HG02763 (cell line): ENCODE measurements around the gene TRPT1.
A peak's percentile ranks its signal among the peaks of the same experiment; 100 is the strongest.
"Not testable (repeated sequence)": the region's sequence is repeated elsewhere in the genome, so short reads cannot be mapped to it uniquely, and the experiment has no call there.

ENCODE experiments used
- ATAC-seq: cut with Tn5 transposase; IDR thresholded peaks from one replicate; pipeline ENCODE4 v1.9.1; 2021; ENCODE audit warnings: mild to moderate bottlenecking, moderate library complexity; ENCODE audit not compliant: unreplicated experiment

TRPT1 gene

GRCh38 chr11:64258946-64259532 is 33.1 kb upstream of the TRPT1 start:
- no peak for ATAC-seq

- ATAC-seq = no peak
Measured at GRCh38 chr11:64258356-64258755, 32.4 kb upstream of the TRPT1 start.

GRCh38 chr11:64256300-64256699 is 30.3 kb upstream of the TRPT1 start:
- no peak for ATAC-seq

GRCh38 chr11:64255135-64256128 is 29.4 kb upstream of the TRPT1 start:
- ATAC-seq = no peak

- ATAC-seq = no peak
Measured at GRCh38 chr11:64254326-64254725, 28.3 kb upstream of the TRPT1 start.

GRCh38 chr11:64253481-64253880 is 27.5 kb upstream of the TRPT1 start:
- no peak for ATAC-seq

- no peak for ATAC-seq
Measured at GRCh38 chr11:64253043-64253442, 27.1 kb upstream of the TRPT1 start.

GRCh38 chr11:64252003-64252872 is 26.3 kb upstream of the TRPT1 start:
- ATAC-seq = no peak

- ATAC-seq = no peak
Measured at GRCh38 chr11:64251753-64252002, 25.7 kb upstream of the TRPT1 start.

- no peak for ATAC-seq
Measured at GRCh38 chr11:64251016-64251752, 25.2 kb upstream of the TRPT1 start, which contains the start of gene PLCB3. PLCB3 (plus strand) TSS chr11:64251530; CDS start chr11:64251650, 120 bp downstream.

- no peak for ATAC-seq
Measured at GRCh38 chr11:64250415-64251015, 24.5 kb upstream of the TRPT1 start.

- no peak for ATAC-seq
Measured at GRCh38 chr11:64249563-64250414, 23.8 kb upstream of the TRPT1 start.

GRCh38 chr11:64249038-64249437 is 23.1 kb upstream of the TRPT1 start:
- no peak for ATAC-seq

- ATAC-seq = no peak
Measured at GRCh38 chr11:64248578-64248977, 22.6 kb upstream of the TRPT1 start.

GRCh38 chr11:64247729-64248531 is 21.9 kb upstream of the TRPT1 start:
- ATAC-seq = no peak

- ATAC-seq = peak; percentile 33
Measured at GRCh38 chr11:64246871-64247728, 21.1 kb upstream of the TRPT1 start, which contains the start of gene PPP1R14B. PPP1R14B (minus strand) TSS chr11:64246943; CDS start chr11:64246673, 270 bp downstream.

- ATAC-seq = not testable (repeated sequence)
Measured at GRCh38 chr11:64246621-64246870, 20.6 kb upstream of the TRPT1 start.
